Measurements from ENCODE around the gene CBARP.
"Not testable (repeated sequence)": the region's sequence is repeated elsewhere in the genome, so short reads cannot be mapped to it uniquely, and the experiment has no call there.

Gene CBARP

GRCh38 chr19:1255186-1256161, 17.7 kb upstream of the CBARP start:
- in situ Hi-C loops (cut with HindIII; ENCODE audit: low pct_ligation_motif_present, low pct_unique_long_range_greater_than_20kb, low sequenced_read_pairs): no loop called here
- no peak for DNase-seq

DNA sequence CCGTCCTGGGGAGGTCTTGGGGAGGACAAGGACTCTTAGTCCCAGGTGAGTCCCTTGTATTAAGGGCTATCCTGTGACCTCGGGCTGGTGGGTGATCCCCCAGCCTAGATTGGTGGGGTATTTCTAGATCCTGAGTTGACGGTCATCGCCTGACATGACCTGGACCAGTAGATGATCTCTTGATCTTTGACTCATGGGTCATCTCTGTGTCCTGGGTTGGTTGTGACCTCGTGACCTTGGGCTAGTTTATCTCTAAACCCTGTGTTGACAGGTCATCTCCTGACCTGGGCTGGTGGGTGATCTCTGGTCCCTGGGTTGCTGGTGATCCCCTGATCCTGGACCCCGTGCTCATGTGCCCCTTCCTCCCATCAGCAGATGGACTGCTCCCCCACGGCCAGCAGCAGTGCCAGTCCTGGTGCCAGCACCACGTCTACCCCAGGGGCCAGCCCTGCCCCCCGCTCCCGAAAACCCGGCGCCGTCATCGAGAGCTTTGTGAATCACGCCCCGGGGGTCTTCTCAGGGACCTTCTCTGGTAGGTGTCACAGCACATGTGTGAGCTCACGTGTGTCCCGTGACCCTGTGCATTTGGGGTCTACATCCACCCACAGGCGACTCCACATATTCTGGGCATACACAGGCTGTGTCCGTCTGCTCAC, 16.9 kb upstream of the CBARP start:
- in situ Hi-C loops (cut with HindIII; ENCODE audit: low pct_ligation_motif_present, low pct_unique_long_range_greater_than_20kb, low sequenced_read_pairs): no loop called here
- no peak for DNase-seq

GRCh38 chr19:1254081-1254527, 16.3 kb upstream of the CBARP start:
- DNase-seq: no peak
- in situ Hi-C loops (cut with HindIII; ENCODE audit: low pct_ligation_motif_present, low pct_unique_long_range_greater_than_20kb, low sequenced_read_pairs): no loop called here

- in situ Hi-C loops (cut with HindIII; ENCODE audit: low pct_ligation_motif_present, low pct_unique_long_range_greater_than_20kb, low sequenced_read_pairs): no loop called here
- no peak for DNase-seq
Observed at GRCh38 chr19:1253514-1254080, 15.8 kb upstream of the CBARP start.

DNA sequence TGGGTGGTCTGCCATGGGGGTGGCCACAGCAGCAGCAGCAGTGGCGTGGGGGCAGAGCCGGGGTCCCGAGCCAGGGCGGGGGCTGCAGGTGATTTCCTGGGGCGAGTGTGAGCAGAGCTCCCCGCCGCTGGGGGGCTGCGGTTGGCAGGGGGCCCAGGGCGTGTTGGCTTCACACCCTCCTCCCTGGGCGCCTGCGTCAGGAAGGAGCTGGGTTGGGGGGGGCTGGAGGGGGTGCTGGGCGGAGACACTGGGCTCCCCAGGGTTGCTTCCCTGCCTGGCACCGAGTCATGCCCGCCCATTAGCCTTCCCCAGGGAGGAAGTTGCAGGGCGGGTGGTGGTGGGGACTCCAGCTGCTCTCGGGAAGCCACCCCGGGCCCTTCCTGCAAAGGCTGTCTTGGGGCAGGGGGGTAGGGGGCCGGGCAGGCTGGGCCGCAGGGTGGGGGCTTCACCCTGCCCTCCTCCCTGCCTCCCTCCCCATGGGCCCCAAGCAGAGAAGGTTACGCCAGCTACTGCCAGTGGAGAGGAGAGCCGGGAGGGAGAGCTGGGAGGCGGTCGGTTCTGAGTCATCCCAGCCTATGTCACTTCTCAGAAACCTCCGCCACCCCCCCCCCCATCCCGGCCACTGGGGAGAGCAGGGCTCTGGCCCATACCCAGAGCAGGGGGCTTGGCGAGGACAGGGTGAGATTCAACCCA, 15.2 kb upstream of the CBARP start:
- DNase-seq: peak; percentile 92

GRCh38 chr19:1252221-1252820, 14.5 kb upstream of the CBARP start:
- in situ Hi-C loops (cut with HindIII; ENCODE audit: low pct_ligation_motif_present, low pct_unique_long_range_greater_than_20kb, low sequenced_read_pairs): no loop called here
- DNase-seq: peak; percentile 81

More for the DNA sequence above, 15.2 kb upstream of the CBARP start:
- in situ Hi-C loops (cut with HindIII; ENCODE audit: low pct_ligation_motif_present, low pct_unique_long_range_greater_than_20kb, low sequenced_read_pairs): no loop called here

DNA sequence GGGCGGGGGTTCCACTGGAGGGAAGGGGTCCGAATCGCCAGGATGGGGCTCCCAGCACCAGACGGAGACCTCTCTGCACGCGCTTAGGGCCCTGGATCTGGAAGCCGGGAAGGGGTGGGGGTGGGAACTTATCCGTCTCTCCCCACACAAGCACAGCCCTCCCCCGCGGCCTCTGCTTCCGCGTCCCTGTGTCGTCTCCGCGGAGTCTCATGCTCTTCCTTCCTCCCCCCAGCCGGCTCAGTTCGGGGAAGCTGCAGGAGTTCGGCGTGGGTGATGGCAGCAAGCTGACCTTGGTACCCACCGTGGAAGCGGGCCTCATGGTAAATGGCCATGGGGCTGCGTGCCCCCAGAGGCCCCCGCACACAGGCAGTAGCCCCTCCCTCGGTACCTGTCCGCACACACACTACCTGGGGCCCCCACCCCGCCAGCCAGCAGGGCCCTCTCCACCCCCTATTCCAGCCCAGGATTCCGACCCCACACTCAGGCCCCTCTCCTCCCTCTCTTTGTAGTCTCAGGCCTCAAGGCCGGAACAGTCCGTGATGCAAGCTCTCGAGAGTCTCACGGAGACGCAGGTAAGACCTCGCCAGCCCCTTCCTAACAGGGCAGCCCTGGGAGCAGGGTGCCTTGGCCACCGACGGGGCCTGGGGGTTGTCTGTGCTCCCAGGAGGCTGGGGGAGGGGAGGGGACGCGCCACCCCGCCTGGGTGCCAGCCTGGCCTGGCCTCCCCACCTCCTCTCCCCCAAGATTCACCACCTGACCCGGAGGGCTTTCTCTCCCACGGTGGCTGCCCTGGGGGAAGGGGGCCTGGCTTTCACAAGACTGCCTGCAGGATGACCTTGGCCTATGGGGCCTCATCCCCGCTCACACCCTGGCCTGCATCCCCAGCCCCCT, 13.8 kb upstream of the CBARP start:
- DNase-seq: peak; percentile 50
- in situ Hi-C loops (cut with HindIII; ENCODE audit: low pct_ligation_motif_present, low pct_unique_long_range_greater_than_20kb, low sequenced_read_pairs): no loop called here

GRCh38 chr19:1250437-1251260, 12.8 kb upstream of the CBARP start:
- in situ Hi-C loops (cut with HindIII; ENCODE audit: low pct_ligation_motif_present, low pct_unique_long_range_greater_than_20kb, low sequenced_read_pairs): no loop called here
- DNase-seq: no peak

DNA sequence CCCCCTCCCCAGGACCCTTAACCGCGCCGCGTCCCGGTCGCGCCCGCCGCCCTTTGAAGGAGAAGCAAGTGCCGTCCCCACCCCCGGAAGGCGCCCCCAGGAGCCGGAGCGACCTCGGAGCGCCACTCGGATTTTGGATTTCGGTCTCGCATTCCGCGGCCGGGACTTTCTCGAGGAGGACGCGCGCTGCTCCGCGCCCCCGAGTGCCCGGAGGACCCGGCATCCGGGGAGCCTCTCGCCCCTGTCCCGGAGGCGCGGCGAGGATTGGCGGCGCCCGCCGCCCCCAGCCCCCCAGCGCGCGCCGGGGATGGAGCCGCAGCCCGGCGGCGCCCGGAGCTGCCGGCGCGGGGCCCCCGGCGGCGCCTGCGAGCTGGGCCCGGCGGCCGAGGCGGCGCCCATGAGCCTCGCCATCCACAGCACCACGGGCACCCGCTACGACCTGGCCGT, 12.2 kb upstream of the CBARP start:
- no peak for DNase-seq
- in situ Hi-C loops (cut with HindIII; ENCODE audit: low pct_ligation_motif_present, low pct_unique_long_range_greater_than_20kb, low sequenced_read_pairs): no loop called here

GRCh38 chr19:1249298-1249989, 11.6 kb upstream of the CBARP start:
- DNase-seq: peak; percentile 91
- in situ Hi-C loops (cut with HindIII; ENCODE audit: low pct_ligation_motif_present, low pct_unique_long_range_greater_than_20kb, low sequenced_read_pairs): no loop called here

DNA sequence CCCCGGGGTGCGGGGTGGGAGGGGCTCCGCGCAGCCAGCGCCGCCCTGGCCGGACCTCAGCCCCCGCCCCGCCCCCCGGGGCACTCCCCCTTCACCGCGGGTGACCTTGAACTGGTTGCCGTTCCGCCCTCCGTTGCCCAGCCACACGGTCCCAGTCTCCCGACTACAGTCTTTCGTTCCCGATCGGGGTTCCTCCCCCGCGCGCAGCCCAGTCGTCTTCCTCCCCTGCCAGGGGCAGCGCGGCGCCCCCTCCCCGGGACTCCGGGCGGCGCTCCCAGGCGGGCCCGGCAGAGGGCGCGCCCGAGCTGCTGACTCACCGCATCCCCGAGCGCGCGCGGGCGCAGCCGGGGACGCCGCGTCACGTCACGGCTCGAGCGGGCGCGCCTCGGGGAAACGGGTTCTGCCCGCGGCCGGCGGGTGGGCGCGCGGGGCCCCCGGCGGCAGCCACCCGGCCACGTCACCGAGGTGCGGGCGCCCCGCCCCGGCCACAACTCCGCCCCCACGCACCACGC, 11.0 kb upstream of the CBARP start:
- in situ Hi-C loops (cut with HindIII; ENCODE audit: low pct_ligation_motif_present, low pct_unique_long_range_greater_than_20kb, low sequenced_read_pairs): no loop called here

GRCh38 chr19:1248139-1248785, 10.5 kb upstream of the CBARP start, which contains the start of gene MIDN:
MIDN (plus strand) TSS chr19:1248583; CDS start chr19:1250297, 1,714 bp downstream.
- in situ Hi-C loops (cut with HindIII; ENCODE audit: low pct_ligation_motif_present, low pct_unique_long_range_greater_than_20kb, low sequenced_read_pairs): no loop called here
- DNase-seq: peak; percentile 77

More for the DNA sequence above, 11.0 kb upstream of the CBARP start:
- DNase-seq: peak; percentile 76

DNA sequence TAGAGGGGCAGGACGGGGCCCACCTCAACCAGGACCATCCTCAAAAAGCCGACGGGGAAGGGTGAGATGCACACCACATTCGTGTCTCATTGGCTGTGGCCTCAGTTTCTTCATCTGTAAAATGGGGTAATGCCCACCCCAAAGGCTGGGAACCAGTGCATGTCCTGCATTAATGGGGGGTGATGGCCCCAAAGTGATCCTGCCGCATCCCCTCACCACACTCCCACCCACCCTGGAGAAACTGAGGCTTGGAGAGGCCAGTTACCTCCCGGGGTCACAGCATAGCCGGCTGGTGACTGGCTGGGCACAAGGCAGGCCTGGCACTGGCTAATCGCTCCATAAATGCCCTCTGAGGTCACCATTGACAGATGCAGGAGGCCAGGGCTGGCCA, 9.9 kb upstream of the CBARP start:
- in situ Hi-C loops (cut with HindIII; ENCODE audit: low pct_ligation_motif_present, low pct_unique_long_range_greater_than_20kb, low sequenced_read_pairs): no loop called here
- no peak for DNase-seq

DNA sequence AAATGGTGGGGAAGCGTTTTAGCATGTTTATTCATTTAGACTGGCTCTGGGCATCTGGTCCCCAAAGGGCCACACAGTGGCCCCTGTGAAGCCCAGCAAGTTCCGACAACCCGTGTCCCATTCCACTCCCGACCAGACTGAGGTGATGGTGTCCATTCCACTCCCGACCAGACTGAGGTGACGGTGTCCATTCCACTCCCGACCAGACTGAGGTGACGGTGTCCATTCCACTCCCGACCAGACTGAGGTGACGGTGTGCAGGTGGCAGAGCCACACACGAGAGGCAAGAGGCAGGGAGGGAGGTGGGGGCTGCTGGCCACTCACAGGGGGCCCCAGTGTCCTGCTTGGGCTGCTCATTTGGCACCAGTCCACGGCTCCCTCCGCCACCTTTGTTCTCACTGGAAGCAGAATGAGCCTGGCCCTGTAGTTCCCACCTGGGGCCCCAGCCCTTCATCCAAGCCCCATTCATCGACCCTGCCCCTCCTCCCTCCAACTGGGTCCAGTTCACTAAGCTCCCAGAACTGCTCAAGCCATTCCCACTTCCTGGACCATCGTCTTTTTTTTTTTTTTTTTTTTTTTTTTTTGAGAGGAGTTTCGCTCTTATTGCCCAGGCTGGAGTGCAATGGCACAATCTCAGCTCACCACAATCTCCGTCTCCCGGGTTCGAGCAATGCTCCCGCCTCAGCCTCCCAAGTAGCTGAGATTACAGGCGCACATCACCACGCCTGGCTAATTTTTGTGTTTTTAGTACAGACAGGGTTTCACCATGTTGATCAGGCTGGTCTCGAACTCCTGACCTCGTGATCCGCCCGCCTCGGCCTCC, 8.7 kb upstream of the CBARP start:
- DNase-seq; in situ Hi-C loops (cut with HindIII; ENCODE audit: low pct_ligation_motif_present, low pct_unique_long_range_greater_than_20kb, low sequenced_read_pairs): not testable (repeated sequence)
